GM18526 (cell line): ENCODE measurements around the gene CFAP45.

Experiments used
- POLR2A ChIP-seq: IDR thresholded peaks from 3 replicates; pipeline ENCODE4 v1.6.1; 2011; ENCODE audit not compliant: insufficient read length; ENCODE audit errors: extremely low read depth

CFAP45 gene, protein sequence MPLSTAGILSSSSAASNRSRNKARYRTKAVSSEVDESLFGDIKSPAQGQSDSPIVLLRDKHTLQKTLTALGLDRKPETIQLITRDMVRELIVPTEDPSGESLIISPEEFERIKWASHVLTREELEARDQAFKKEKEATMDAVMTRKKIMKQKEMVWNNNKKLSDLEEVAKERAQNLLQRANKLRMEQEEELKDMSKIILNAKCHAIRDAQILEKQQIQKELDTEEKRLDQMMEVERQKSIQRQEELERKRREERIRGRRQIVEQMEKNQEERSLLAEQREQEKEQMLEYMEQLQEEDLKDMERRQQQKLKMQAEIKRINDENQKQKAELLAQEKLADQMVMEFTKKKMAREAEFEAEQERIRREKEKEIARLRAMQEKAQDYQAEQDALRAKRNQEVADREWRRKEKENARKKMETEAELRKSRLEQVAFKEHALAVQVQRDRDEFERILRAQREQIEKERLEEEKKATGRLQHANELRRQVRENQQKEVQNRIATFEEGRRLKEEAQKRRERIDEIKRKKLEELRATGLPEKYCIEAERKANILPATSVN

DNA sequence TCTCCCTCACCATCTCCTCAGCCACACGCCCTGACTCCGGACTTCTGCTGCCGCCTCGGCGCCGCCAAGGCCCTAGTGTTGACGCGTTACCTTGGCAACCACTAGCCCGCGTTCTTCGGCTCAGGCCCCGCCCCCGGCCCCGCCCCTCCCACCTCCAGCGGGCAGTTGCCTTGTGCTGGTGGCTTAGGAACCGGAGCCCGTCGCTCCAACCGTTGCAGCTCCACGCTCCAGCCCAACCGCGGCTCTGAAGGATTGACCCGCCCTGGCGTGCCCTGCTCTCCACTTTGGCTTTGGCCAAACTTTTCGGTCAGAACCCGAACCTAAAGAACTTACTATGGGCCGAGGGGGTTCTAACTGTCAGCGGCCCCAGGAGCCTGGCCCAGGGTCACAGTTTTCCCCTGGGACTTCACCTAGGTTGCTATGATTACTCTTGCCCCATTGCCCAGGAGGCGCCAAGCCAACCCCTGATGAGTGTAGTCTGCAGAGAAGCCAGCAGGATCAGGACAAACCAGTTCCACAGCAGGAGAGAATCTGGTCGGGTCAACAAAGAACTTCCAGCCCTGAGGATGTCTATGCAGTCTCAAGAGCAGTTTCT, at the start of gene CFAP45:
Gene CFAP45 (minus strand): TSS at position 80 of the 595 bp plus-strand sequence. CDS start 67 bp downstream, at position 13.
- no peak for TF ChIP-seq POLR2A

DNA sequence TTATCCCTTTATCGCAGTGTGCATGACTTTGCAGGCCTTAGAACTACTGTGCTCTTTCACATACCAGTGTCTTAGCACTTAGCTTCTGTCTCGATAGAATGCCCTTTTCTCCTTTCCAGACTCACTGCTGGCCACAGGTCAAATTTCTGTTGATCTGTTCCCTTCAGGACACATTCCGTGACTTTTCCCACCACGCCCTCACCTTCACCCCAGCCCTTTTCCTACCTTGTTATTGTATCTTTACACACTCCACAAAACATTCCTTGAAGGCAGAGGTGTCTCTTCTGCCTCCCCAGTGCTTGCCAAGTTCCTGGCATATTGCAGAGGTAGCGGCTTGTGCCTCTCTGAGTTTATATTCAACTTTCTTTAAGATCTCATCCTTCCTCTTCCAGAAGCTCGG, 49.2 kb upstream of the CFAP45 start:
- no peak for TF ChIP-seq POLR2A

DNA sequence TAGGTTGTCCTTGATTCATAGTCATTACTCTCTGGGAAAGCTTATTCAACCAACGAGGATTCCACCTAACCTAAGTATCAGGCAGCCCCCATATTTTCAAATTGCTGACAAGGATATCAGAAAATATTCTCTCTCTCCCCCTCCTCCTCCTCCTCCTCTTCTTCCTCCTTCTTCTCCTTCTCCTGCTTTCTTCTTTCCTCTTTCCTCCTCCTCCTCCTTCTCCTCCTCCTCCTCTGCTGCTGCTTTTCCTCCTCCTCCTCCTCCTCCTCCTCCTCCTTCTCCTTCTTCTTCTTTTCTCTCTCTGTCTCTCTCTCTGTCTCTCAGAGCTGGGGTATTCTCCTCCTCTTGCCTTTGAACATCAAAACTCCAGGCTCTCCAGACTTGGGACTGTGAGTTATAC, 48.0 kb upstream of the CFAP45 start:
- TF ChIP-seq POLR2A: no peak

DNA sequence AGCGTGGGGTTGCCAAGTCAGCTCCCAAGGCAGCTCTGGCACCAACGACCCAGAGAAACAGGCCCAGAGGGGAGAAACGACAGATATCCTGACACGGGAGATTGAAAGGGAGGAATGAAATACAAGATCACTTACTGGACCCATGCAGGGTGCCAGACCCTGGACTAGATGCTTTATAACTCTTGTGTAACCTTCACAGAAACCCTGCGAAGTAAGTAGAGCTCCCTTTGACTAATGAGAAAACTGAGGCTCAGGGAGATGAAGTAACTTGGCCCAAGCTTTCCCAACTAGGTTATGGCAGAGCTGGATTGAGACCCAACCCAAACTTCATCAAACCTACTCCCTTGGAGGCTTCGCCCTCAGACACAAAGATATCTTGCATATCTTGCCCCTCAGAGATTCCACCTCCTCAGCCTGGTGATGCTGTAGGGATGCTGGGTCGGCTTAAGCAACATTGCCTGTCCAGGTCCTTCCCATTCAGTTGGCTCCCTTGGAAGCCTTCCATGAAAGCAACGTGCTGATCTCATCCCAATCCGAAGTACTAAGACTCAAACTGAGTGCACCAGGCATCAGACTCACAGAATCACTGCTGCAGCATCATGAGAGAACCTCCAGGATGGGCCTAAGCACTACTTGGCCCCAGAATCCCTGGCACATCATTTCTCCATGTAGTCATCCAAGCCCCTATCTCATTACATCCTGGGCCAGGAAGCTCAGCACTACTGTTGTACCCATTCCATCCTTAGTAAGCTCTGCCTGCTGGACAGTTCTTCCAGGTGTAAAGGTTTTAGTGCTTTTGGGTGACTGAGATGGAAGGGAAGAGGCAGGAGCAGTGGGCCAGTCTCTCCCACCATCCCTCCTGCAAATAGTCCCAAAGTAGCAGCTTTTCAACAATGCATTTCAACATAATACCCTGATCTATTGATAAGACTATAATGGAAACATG, 46.5 kb upstream of the CFAP45 start:
- TF ChIP-seq POLR2A: no peak

DNA sequence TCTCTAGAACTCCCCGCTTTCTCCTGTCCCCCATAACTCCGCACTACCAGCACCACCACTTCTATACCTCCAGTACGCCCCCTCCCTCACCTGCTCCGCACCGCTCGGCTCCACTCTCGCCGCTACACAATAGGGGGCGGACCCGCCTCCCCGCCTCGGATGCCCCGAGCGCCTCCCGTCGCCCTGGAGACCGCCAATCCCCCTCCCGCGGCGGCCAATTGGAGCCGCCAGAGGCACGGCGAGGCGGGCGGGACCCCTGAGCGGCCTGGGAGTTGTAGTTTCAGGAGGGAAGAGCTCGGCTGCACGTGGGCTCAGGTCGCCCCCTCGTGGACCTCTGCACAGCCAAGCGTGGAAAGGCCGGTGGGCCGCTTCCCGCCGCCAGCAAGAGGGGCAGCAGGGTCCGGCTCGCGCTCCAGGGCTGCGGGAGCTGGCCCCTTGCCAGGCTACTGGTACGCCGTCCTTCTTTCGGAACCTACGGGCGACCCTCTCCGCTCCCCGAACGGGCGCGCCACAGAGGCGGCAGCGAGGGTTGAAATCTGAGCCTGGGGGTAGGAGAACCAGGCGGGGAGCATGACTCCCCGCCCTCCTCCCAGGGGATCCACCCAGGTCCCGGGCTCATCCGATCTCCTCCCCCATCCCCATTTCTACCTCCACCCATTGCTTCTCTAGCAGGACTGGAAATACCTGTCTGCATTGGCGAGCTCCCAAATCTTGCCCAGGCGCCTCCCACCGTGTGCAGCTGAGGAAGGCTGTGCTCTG, 45.7 kb upstream of the CFAP45 start, which contains the start of gene IGSF9:
Gene IGSF9 (minus strand): TSS at position 131 of the 759 bp plus-strand sequence. CDS start 2,159 bp downstream, outside the sequence.
- no peak for TF ChIP-seq POLR2A

DNA sequence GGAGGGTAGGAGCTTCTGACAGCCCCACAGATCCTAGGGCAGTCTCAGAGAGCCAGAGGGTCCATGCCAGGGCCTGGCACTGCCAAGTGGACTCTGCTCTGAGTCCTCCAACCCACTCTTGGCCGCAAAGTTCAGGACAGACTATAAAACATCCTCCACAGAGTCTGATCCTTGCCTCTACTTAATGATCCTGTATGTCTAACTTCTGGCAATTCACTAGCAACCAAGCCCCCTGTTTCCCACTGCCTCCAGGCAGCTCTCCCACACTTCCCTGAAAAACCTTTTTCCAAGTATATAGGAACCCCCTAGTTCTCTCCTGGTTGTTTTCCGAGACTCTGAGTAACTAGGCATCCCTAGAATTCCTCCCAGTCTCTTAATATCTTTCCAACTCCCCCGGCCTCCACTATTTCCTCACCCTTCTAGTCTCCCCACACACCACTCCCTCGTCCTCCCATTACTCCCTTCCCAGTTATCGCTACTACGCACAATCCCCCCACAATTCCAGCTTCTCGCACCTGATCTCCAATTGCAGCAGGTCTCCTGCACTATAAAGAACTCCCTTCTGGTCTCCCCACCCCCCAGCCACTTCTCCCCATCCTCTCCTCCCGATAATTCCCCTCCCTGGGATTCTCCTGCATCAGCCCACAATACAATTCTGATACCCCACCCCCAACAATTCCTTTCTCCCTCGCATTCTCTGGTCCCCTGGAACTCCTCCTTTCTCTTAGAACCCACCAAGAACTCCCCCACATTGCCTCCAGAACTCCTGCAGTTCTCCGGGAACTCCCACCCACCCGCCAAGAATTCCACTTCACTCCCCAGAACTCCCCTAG, 44.9 kb upstream of the CFAP45 start:
- TF ChIP-seq POLR2A: no peak

DNA sequence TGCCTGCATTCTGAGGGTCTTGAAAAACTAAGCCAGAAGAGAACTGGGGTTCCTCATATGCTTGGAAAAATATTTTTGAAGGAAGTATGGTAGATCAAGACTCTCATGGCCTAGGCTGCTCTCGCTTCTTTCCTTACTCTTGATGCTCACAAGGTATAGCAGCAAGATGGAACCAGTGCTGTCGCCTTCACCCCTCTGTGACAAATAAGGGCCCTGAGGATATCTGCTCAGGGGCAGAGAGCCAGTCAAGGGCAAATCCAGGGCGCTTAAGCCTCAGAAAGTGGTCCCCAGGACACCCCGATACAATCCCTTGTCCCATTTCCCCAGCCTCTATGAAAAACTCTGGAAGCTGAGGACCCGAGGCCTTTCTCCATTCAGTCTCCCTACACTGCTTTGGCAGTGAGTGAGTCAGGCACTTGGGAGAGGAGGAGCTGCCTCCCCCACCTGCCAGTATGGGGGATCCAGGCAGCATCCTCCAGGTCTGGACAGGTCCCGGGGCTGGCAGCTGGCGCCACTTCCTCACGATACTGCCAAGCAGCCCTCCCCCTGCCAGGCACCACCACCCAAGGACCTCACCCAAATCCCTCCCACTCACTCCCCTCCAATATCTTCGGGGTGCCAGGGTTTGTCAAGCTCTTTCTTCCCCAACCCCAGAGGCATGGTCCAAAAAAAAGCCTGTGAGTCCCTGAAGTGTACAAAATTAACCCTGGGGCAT, 44.1 kb upstream of the CFAP45 start:
- no peak for TF ChIP-seq POLR2A

DNA sequence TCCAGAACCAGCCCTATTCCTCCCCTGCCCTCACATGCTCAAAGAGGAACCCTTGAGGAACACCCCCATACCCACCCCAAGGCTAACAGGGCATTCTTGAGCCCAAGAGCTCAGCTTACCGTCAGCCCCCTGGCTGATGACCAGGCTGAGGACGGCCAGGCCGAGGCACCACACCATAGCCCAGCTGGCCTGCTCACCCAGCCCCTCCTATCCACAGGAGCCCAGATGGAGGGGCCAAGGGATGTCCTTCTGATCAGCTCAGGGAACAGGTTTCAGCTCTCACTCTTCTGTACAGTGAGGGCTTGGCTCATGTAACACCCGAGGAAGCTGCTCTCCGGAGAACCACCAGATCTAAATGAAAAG, 43.3 kb upstream of the CFAP45 start:
- TF ChIP-seq POLR2A: no peak

DNA sequence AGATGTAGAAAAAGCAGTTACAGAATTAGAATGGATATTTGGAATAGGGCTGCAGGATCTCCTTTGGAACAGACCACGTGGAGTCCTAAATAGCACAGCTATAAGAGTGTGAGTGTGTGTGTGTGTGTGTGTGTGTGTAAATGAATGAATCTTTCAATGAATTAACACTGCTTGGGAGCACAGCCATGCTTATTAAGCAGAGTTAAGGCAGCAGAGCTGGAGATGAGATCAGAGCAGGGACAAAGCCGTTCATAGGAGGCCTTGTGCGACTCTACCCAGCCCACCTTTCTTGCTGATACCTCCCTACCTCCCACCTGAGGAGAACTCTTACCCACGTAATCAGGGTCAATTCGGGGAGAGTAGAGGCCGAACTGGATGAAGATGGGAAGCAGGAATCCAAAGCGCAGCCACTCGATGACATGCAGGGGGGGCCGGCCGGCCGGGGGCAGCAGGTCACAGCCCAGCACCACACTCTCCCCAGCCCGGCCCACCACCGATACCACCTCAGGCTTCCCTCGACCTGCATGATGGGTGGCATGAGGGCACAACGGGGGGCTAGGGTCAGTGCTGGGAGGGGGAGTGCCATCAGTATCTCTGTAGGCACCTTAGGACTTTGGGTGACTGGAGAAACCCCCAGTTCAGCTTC, 42.8 kb upstream of the CFAP45 start:
- no peak for TF ChIP-seq POLR2A

DNA sequence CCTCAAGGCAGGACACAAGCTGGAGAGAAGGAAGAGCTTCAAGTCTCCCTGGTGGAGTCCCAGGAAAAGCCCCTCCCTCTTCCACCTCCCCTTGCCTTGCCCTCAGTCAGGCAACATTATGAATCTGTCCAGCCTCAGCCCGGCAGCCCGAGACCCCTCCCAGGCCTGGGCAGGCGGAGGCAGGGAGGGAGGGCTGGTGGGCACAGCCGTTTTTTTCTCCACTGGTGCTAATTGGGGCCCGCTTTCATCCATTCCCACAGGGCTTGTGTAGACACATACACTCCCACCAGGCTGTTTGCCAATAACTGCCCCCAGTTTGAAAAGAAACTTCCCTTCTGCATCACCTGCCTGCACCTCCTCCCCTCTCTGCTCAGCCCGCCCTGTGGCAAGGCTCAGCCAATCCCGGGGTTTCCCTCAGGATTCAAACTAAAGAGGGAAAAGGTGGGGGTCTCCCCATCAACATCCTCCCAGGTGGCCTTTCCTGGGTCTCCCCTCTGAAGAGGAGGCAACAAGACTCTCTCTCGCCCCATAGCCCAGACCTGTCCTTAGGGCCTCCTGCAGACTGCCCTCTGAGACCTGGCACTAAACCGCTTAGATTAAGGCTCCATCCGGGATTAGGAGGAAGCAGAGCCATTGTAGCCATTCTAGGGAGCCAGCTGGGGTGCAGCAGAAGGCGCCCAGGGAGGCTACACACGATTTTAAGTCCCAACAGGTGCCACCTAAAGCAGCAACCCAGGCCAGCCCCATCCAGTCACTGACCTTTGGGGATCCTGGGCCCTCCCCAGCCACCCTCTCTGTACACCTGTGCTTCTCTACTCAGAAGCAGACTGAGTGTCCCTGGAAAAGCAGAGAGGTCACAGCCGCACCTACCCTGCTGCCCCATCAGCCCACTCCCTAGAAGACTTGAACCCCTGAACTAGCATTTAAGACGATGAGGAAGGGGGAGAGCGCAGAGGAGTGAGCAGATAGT, 41.9 kb upstream of the CFAP45 start:
- no peak for TF ChIP-seq POLR2A

DNA sequence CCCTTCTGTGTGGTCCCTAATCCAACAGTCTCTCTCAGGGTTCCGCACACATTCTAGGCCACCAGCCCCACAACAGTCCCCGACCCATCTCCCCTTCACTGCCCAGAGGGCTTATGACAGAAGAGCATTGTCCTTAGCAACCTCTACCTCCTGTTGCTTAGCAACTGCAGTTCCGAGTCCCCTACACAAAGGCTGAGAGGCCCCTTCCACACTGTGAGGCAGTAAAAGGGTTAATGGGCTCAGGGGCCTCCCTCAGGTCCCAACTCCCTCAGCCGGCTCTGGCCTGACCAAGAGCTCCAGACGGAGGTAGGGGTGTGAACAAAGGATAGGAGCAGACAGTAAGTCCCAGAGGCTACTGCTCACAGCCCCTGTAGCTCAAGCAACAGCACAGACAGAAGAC, 41.2 kb upstream of the CFAP45 start:
- TF ChIP-seq POLR2A: no peak
